Muscle layer of duodenum (tissue), 2 donors: ENCODE data around the gene DDR2.

Experiments
- H3K27ac ChIP-seq: one replicate; pipeline ENCODE4 v1.7.0; 2013; ENCODE audit warnings: mild to moderate bottlenecking, low read length
- H3K27me3 ChIP-seq: one replicate; pipeline ENCODE4 v1.7.0; 2013; ENCODE audit warnings: low read depth, mild to moderate bottlenecking, control low read depth, low read length
- H3K36me3 ChIP-seq, 2 donors: one replicate each; pipeline ENCODE4 v1.7.0; 2013; ENCODE audit warnings: low read length in 2 of 2, control low read depth in 1 of 2, mild to moderate bottlenecking in 1 of 2; ENCODE audit not compliant: insufficient read depth in 2 of 2, control insufficient read depth in 1 of 2
- H3K4me1 ChIP-seq, 2 donors: one replicate each; pipeline ENCODE4 v1.7.0; 2013; ENCODE audit warnings: low read length in 2 of 2, mild to moderate bottlenecking in 2 of 2, control low read depth in 1 of 2, moderate library complexity in 1 of 2; ENCODE audit not compliant: insufficient read depth in 2 of 2, control insufficient read depth in 1 of 2
- H3K4me3 ChIP-seq, 2 donors: one replicate each; pipeline ENCODE4 v1.7.0; 2013; ENCODE audit warnings: low read length in 2 of 2, low read depth in 1 of 2, mild to moderate bottlenecking in 1 of 2
- H3K9me3 ChIP-seq, 2 donors: one replicate each; pipeline ENCODE4 v1.7.0; 2013; ENCODE audit warnings: low read length in 2 of 2, control low read depth in 1 of 2, mild to moderate bottlenecking in 1 of 2; ENCODE audit not compliant: control insufficient read depth in 1 of 2
- donor health status: healthy.

Gene DDR2

DNA sequence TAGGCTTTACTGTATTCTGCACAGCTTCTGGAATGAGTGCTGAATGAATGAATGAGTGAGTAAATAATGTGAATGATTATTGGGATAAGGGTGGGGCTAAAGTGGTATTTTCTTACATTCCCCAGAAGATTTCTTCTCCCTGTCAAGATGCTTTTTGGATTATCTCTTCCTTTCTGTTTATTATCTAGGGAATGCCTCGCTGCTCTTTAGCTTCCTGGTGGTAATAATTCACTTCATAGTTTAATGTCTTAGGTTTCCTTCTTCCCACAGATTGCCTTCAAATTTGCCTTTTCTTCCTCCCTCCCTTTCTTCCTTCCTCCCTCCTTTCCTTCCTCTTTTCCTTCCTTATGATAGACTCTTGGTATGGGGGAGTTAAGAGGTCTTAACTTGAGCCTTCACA is 24.0 kb downstream of the DDR2 start:
- Histone ChIP-seq H3K9me3 (no peaks in the 10 kb centered on the region), H3K4me3 (no peak overlapping the region), H3K27ac (no peak overlapping the region), H3K36me3 (peaks cover 5 to 6% of the 10 kb centered on the region in 2 donors), H3K27me3 (no peaks in the 10 kb centered on the region), H3K4me1 (peaks cover 0 to 30% of the 10 kb centered on the region in 2 donors)

DNA sequence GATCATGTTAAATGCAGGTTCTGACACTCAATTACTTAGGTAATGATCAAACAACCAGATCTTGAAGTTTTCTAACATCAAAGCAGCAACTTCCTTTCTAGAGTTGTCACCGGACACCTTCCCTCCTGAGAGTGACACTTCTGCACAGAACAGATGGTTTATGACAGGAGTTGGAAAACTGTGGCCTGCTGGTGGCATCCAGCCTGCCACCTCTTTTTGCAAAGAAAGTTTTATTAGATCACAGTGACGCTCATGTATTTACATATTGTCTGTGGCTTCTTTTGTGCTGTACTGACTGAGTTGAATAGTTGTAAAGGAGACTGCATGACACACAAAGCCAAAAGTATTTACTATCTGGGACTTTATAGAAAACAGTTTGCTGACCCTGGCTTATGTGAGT is 28.3 kb downstream of the DDR2 start:
- H3K36me3 ChIP-seq: peaks cover 5 to 6% of the 10 kb centered on the region in 2 donors
- H3K27me3 ChIP-seq: no peaks in the 10 kb centered on the region
- H3K9me3 ChIP-seq: no peaks in the 10 kb centered on the region
- no peak overlapping the region for H3K4me3 ChIP-seq
- H3K4me1 ChIP-seq: peaks cover 0 to 33% of the 10 kb centered on the region in 2 donors
- H3K27ac ChIP-seq: no peak overlapping the region

DNA sequence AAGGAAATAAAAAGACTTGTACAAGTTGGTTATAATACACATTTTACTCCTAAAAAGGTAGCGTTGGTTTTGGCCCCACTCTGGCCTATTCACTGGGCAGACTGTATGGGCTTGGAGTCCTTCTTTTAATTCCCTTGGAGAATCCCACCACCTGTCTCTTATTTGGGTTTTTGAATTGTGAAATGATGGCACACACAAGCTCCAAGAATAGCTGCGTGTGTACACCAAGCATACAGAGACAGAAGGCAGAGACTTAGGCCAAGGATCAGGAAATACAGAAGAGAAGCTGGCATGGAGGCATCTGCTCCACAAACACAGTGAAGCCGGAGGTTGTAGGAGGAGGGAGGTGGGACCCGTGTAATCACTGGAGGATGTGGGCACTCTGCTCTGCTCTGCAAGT is 29.1 kb downstream of the DDR2 start:
- Histone ChIP-seq H3K4me1 (peaks cover 0 to 33% of the 10 kb centered on the region in 2 donors), H3K9me3 (no peaks in the 10 kb centered on the region), H3K36me3 (peaks cover 5 to 6% of the 10 kb centered on the region in 2 donors), H3K27me3 (no peaks in the 10 kb centered on the region), H3K4me3 (no peak overlapping the region), H3K27ac (no peak overlapping the region)

DNA sequence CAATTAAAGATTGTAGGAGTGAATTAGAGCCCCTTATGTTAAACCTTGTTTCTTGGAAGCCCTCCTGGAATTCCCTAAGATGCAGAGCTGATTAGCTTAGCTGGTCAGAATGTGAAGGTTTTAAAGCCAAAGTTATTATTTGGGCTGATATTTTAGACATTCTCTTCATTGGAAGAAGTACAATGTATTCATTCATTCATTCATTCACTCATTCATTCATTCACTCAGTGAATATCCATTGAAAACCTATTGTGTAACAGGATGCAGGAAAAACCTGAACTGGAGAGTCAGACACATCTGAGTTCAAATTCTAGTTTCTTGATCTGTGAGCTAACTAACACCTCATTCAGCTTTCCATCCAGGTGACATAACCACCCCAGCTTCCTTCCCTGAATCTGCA is 29.7 kb downstream of the DDR2 start:
- Histone ChIP-seq H3K27me3 (no peaks in the 10 kb centered on the region), H3K36me3 (peaks cover 3 to 5% of the 10 kb centered on the region in 2 donors), H3K27ac (no peak overlapping the region), H3K9me3 (no peaks in the 10 kb centered on the region), H3K4me3 (no peak overlapping the region), H3K4me1 (peaks cover 0 to 35% of the 10 kb centered on the region in 2 donors)

DNA sequence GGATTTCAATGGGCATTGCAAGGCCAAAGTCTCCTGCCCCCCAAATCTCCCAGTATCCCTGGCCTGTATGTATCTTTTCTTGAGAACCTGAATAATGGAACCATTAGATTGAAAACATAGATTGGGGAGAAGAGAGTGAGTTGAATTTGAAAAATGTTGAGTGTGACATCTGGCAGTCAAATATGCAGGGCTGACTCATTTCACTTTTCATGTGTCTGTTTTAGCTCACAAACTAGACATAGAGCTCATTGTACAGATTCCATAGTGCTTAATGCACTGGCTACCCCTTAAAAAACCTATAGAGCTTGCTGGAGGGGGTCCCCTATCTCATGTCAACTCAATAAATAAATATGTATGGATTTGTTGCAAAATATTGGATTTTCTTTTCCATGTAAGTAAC is 30.8 kb downstream of the DDR2 start:
- Histone ChIP-seq H3K36me3 (peaks cover 0 to 5% of the 10 kb centered on the region in 2 donors), H3K4me3 (no peak overlapping the region), H3K27me3 (no peaks in the 10 kb centered on the region), H3K4me1 (peaks cover 0 to 33% of the 10 kb centered on the region in 2 donors), H3K27ac (no peak overlapping the region), H3K9me3 (no peaks in the 10 kb centered on the region)

DNA sequence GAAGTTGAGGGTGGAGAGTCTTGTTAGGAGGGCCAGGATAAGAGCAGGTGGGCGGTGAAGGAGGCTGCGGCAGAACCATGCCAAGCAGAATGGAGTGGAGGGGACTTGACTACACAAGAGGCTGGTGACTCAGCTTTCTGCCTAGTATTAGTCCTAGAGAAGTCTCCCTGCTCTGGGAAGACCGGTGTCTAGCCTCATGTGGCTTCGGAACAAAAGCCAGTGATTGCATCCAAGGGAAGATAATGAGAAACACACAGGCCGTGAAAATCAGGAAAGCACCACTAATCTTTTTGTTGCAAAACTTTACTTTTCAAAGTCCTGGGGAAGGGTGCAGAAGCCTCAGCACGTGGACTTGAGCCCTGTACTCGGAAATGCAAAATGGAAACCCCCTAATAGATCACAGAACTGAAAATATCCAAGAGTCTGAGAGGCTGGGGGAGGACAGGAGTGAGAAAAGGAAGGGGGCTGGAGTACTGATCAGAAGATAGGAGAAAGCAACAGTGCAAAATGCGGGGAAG is 31.4 kb downstream of the DDR2 start:
- H3K27ac ChIP-seq: no peak overlapping the region
- no peaks in the 10 kb centered on the region for H3K9me3 ChIP-seq
- H3K4me3 ChIP-seq: no peak overlapping the region
- H3K36me3 ChIP-seq: peaks cover 0 to 5% of the 10 kb centered on the region in 2 donors
- H3K4me1 ChIP-seq: peaks cover 0 to 29% of the 10 kb centered on the region in 2 donors
- H3K27me3 ChIP-seq: no peaks in the 10 kb centered on the region

DNA sequence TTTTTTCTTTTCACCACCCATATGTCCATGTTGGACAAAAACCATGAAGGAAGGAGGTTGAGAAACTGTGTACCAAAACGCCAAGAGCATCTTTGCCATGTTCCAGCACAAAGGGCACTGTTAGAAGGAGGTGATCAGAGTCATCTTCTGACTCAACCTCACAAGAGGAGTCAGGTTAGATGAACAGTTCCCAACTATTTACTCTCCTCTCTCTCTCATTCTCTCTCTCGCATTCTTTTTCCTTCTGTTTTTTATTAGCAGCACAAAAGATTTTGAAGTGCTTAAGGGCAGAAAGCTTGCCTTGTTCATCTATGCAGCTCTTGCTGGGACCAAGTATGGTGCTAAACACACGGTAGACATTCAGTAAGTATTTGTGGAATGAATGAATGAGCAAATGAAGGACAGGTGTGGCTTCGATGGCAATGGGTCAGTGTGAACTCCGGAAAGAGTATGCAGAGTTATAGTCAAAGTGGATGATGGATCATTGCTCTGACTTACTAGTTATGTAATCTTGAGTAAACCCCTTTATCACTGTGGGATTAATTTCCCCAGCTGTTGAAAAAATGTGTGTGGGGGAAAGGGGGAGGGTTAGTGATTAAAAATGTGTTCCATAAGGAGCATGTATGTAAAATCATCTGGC is 33.9 kb downstream of the DDR2 start:
- Histone ChIP-seq H3K27ac (peak overlapping the region; percentile 1), H3K4me3 (no peak overlapping the region), H3K9me3 (no peaks in the 10 kb centered on the region), H3K36me3 (no peaks in the 10 kb centered on the region), H3K27me3 (no peaks in the 10 kb centered on the region), H3K4me1 (peaks cover 0 to 24% of the 10 kb centered on the region in 2 donors)

DNA sequence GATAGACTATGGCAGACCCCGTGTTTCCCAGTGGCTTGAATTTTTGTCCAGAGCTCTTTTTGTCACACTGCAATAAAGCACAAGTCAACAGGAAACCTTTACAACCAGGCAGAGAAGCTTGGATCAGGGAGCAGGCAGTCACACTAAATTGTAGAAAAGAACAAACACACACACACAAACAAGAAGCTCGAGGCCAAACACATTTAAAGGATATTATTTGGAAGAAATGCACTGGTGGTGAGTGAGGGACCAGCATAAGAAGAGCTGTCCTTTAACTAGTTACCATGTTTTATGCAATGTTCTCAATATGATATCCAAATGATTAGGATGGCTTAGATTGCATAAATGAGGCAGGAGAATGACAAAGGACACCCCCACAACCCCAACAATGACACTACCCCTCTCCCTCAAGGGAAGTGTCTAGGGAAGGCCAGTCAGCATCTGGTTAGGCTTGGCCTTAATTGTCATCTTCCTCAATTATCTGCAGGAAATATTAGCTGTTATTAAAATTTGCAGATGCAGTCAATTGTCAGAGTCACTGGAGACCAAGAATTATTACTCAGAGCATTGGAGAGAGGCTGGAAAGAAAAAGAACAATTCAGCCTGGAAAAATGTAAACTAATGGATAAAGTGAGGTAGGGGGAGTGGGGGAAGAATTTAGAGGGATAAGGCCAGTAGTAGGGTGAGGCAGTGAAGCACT is 35.3 kb downstream of the DDR2 start:
- Histone ChIP-seq H3K4me1 (peaks cover 0 to 24% of the 10 kb centered on the region in 2 donors), H3K27me3 (no peaks in the 10 kb centered on the region), H3K4me3 (no peak overlapping the region), H3K9me3 (no peaks in the 10 kb centered on the region), H3K27ac (no peak overlapping the region), H3K36me3 (no peaks in the 10 kb centered on the region)

DNA sequence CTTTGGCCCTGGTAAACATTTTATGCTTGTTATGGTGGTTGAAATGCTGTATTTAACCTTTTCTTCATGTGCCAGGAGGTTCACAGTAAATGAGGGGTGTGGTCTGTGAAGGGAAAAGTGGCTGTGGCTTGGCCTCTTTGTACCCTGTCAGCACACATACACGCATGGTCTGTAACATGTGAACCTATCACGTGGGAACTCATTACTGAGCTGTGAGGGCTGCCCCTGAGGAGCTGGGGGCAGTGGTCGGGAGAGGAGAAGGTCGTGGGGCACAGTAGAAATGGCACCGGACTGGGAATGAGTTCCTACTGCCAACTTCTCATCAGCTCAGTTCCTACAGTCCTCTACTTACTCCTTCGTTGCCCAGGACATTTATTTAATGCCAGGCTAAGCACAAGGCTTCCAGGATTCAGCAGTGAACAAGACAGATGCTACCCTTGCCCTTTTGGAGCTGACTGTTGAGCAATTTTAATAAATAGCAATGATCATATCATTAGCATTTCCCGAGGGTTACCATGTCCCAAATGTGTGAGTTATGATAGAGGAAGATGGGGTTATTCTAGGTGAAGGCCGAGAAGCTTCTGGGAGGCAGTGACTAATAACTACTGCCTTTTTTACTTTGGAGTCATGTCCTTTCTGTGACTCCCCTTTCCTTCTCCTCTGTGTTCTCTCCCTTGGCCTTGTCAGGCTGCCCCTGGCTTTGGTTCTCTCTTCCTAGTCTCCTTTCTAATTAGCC is 38.8 kb downstream of the DDR2 start:
- no peak overlapping the region for H3K4me3 ChIP-seq
- H3K9me3 ChIP-seq: no peaks in the 10 kb centered on the region
- H3K36me3 ChIP-seq: no peaks in the 10 kb centered on the region
- peak overlapping the region; percentile 47 for H3K27ac ChIP-seq
- H3K4me1 ChIP-seq: peaks cover 5 to 15% of the 10 kb centered on the region in 2 donors
- H3K27me3 ChIP-seq: no peaks in the 10 kb centered on the region

DNA sequence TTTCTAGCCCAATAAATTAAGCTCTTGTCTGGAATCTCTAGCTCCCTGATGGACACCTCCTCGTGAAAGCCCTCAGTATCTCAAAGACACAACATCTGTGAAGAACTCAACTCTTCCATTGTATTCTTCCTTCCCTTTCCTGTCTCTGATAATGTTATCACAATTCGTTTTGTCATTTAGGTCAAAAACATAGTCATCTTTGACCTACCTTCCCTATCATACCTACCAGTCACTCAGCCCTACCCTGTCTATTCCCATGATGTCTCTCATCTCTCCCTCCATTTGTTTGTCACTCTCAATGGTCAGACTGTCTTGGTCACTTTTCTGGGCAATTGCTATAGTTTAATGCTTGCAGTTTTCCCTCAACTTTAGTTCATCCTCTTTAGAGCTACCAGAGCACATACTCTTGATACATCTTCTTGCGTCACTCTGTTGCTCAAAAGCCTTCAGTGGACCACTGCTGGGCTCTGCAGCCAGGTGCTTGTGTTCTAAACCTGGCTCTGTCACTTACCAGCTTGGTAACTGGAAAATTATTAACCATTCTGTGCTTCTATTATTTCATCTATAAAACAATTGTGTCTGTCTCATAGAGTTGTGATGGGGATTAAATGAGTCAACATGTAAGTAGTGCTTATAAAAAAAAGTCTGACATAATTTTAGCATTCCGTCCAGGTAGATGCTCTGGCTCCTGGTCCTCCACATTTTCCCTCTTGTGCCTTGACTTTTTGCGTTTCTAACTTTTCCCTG is 39.6 kb downstream of the DDR2 start:
- Histone ChIP-seq H3K27me3 (no peaks in the 10 kb centered on the region), H3K36me3 (no peaks in the 10 kb centered on the region), H3K4me3 (no peak overlapping the region), H3K9me3 (no peaks in the 10 kb centered on the region), H3K4me1 (peaks cover 7 to 18% of the 10 kb centered on the region in 2 donors), H3K27ac (peak overlapping the region; percentile 40)
